GM21381 (cell line): ENCODE results near the gene VAV3.
"Not testable (repeated sequence)": the region's sequence is repeated elsewhere in the genome, so short reads cannot be mapped to it uniquely, and the experiment has no call there.

Source experiments
- ATAC-seq: cut with Tn5 transposase; IDR thresholded peaks from one replicate; pipeline ENCODE4 v1.9.1; 2021; ENCODE audit warnings: mild to moderate bottlenecking, moderate library complexity; ENCODE audit not compliant: unreplicated experiment

Gene VAV3

GRCh38 chr1:107661158-107661557 is 303.8 kb downstream of the VAV3 start:
- ATAC-seq: no peak

- ATAC-seq: no peak
These were observed 305.0 kb downstream of the VAV3 start for GRCh38 chr1:107659961-107660360.

DNA sequence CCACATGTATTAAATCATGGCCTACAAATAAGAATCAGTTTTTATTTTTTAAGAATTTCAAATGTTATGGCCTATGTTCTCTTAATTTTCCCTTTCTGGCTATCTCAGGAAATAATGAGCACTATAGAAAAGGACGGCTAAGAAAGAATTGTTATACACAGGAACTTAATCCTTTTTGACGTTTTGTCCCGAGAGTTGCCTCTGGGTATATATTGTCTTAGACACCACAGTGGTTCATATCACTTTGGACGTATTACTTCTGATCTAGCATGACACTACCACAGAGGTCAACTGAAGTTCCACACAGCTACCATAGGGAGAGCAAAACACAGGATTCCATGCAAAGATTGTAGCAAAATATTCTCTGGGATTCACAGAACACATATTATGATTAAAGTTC is 307.6 kb downstream of the VAV3 start:
- no peak for ATAC-seq

DNA sequence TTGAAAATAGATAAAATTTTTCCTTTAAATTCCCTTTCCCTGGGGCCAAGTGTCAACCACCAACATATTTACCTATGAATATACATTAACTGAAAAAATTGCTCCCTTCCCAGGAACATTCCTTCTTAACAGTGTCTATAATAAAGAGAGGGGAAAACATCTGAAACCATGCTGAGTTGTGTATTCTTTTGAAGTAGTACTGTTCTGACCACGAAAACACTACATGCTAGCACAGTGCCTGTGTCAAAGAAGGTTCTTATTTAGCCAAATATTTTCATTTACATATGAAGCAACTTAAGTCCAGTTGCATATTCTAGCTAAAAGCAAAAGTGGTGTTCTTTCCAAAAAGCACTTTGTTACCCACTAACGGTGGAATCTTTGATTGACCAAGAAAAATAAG is 311.2 kb downstream of the VAV3 start:
- ATAC-seq: no peak

GRCh38 chr1:107653005-107653404 is 312.0 kb downstream of the VAV3 start:
- no peak for ATAC-seq

DNA sequence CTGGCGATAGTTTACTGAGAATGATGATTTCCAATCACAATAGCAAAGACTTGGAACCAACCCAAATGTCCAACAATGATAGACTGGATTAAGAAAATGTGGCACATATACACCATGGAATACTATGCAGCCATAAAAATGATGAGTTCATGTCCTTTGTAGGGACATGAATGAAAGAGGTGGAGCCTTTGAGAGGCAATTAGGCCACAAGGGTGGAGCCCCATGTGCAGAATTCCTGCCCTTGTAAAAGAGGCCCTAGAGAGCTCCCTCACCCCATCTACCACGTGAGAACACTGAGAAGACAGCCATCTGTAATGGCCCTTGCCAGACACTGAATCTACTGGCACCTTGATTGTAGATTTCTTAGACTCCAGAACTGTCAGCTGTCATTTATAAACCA is 314.2 kb downstream of the VAV3 start:
- ATAC-seq: not testable (repeated sequence)

DNA sequence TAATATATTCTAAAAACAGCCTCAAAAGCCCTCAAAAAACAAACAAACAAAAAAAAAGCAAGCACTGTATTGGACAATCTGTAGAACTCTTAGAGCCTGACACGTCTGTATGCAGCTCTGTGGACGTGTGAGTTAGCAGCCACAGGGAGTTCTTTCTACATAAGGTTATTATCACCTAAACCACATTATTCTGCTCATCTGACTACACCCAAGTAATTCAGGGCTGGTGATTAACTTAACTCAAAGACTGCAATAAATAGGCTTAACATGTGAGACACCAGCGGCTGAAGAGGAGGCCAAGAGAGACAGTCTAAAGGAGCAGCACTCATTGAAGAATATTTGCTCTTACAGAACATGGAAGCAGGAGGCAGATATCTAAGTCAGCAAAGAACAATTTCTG is 316.0 kb downstream of the VAV3 start:
- ATAC-seq: no peak

GRCh38 chr1:107648071-107648470 is 316.9 kb downstream of the VAV3 start:
- no peak for ATAC-seq

GRCh38 chr1:107647012-107647411 is 318.0 kb downstream of the VAV3 start:
- no peak for ATAC-seq

DNA sequence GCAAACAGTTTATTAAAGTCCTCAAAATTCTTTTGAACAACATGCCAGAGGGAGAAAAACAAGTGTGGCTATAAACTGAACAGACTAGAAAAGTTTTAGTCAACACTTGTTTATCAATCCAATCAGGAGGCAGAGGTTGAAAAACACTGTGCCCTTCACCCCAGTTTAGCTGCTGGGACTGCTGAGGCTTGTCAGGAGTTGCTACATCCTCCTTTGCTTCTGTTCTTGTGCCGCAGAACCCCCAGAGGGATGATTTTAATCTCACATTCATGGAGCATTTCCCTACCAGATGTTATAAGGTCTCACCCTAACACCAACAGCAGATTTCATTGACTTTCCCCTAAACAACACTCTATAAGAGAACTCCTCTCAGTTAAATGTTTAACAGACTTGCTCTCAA is 321.2 kb downstream of the VAV3 start:
- ATAC-seq: no peak

GRCh38 chr1:107640207-107640606 is 324.8 kb downstream of the VAV3 start:
- no peak for ATAC-seq

DNA sequence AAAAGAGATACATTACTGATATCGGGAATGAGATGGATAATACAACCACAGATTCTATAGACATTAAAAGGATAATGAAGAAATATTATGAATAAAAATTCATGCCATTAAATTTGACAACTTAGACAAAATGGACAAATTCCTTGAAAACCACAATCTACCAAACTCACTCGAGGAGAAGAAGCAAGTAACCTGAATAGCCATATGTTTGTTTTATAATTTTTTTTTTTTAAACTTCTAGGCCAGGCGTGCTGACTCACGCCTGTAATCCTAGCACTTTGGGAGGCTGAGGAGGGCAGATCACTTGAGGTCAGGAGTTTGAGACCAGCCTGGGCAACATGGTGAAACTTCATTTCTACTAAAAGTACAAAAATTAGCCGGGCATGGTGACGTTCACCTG is 327.9 kb downstream of the VAV3 start:
- no peak for ATAC-seq

- no peak for ATAC-seq
These were observed 331.4 kb downstream of the VAV3 start for GRCh38 chr1:107633596-107633995.

- no peak for ATAC-seq
These were observed 338.7 kb downstream of the VAV3 start for GRCh38 chr1:107626073-107626796.

DNA sequence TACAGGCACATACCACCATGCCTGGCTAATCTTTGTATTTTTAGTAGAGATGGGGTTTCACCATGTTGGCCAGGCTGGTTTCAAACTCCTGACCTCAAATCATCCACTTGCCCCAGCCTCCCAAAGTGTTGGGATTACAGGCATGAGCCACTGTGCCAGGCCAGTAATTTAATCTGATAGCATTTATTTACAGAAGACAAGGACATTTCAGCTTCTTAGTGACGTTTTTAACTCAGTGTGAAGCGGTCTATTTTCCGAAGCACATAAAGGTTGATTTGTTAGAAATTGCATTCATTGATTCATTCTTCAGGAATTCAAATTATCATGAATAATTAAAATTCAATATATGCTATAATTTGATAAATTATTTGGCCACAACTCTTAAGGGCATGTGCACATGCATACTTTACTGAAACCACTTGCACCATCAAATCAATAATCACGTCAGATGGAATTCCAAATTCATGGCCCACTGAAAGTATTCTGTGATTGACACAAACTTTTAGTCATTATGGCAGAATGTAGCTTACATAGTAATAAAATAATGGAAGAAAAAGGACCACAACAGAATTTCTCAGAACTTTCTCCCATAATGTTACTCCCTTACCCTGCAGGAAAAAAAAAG is 339.5 kb downstream of the VAV3 start:
- no peak for ATAC-seq

GRCh38 chr1:107623431-107623830 is 341.5 kb downstream of the VAV3 start:
- no peak for ATAC-seq

DNA sequence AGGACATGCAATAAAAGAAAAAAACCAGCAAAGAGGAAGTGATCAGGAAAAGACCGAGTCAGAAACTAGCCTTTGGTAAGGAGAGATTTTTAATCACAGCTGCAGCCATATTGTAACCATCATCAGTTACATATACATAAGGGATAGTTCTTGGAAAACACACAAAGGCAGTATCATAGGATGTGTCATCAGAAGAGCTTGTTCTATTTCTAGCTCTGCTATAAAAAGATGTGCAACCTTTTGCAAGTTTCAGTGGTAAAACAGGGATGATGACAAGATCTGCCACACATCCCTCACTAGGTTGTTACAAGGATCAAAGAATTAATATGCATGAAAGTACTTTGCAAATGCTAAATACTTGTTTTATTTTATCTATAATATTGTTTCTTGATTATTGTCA is 342.0 kb downstream of the VAV3 start:
- no peak for ATAC-seq

- ATAC-seq: no peak
These were observed 342.4 kb downstream of the VAV3 start for GRCh38 chr1:107622535-107622934.

GRCh38 chr1:107620753-107621152 is 344.2 kb downstream of the VAV3 start:
- no peak for ATAC-seq

DNA sequence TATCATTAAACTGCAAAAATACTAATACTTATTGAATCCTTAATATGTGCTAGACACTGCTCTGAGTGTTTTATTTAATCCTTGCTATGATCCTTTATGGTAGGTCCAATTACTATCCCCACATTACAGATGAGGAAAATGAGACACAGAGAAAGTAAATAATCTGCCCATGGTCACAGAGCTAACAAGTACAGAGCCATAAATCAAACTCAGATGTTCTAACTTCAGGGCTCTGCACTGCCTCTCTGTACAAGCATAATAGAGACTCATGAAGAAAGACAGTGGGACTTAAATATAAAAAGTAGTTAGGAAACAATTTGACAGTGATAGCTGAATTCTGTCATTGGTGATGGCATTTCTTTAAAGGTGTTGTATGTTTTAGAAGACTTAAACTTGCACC is 346.4 kb downstream of the VAV3 start:
- no peak for ATAC-seq

DNA sequence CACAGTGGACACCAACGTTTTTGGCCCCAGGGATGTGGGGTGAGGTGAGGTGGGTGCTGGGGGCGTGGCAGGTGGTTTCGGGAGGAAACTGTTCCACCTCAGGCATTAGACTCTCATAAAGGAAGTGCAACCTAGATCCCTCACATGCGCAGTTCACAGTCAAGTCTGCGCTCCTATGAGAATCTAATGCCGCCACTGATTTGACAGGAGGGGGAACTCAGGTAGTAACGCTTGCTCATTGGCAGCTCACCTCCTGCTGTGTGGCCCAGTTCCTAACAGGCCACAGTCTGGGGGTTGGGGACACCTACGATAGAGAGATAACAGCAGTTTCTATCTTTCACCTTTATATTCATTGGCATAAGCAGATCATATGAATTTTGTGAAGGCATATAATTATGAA is 347.1 kb downstream of the VAV3 start:
- no peak for ATAC-seq

DNA sequence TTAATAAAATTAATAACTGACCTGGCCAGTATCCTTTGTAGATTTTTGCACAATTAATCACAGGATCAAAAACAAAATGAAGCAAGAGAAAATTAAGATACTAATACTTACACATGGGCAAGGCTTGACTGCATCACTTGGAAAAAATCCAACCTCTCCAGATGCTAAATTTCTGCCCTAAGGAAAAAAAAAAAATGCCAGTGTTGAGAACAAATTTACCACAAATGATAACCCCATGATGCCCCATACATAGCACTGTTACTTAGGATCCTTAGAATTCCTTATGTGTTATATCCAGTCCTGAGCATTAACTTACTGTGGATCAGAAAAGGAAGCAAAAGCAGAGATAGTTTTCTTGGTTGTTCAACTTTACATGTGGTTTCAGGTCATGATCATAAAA is 347.5 kb downstream of the VAV3 start:
- ATAC-seq: no peak

DNA sequence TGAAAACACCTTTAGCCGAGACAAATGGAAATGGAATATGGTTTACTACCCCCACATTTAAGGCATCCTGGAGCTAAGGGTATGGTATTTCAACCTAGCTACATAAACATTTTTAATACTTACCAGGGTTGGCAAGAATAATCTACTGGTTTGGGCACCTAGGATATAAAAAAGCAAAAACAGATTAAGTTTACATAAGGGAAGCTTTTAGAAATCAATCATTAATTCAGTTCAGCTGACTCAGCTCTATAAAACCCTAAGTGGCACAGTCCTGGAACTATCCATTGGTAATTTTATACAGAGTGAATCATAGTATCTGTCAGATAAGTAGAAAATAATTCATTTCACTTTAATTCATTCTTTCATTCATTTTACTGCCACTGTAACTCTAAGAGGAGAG is 355.2 kb downstream of the VAV3 start:
- no peak for ATAC-seq
